Measurements from ENCODE around the gene RNF212.

RNF212 gene

GRCh38 chr4:1090465-1091440 lies 22.6 kb downstream of the RNF212 start:
- Mint-ChIP-seq H3K36me3 (ENCODE audit: low read depth) (no peaks in the 10 kb centered on the region), H3K27ac (no peak overlapping the region), H3K27me3 (peaks cover 5% of the 10 kb centered on the region), H3K9me3 (peaks cover 25% of the 10 kb centered on the region), H3K4me1 (ENCODE audit: low read depth) (no peaks in the 10 kb centered on the region), H3K4me3 (no peak overlapping the region)
- intact Hi-C loops (cut with micrococcal nuclease): no loop called here

GRCh38 chr4:1090036-1090435 lies 23.3 kb downstream of the RNF212 start:
- intact Hi-C loops (cut with micrococcal nuclease): no loop called here
- Mint-ChIP-seq H3K4me3 (no peak overlapping the region), H3K36me3 (ENCODE audit: low read depth) (no peaks in the 10 kb centered on the region), H3K9me3 (peaks cover 25% of the 10 kb centered on the region), H3K27ac (no peak overlapping the region), H3K4me1 (ENCODE audit: low read depth) (no peaks in the 10 kb centered on the region), H3K27me3 (peaks cover 7% of the 10 kb centered on the region)

- H3K4me1 Mint-ChIP-seq (ENCODE audit: low read depth): peaks cover 7% of the 10 kb centered on the region
- no peaks in the 10 kb centered on the region for H3K36me3 Mint-ChIP-seq (ENCODE audit: low read depth)
- H3K9me3 Mint-ChIP-seq: peaks cover 25% of the 10 kb centered on the region
- H3K27ac Mint-ChIP-seq: no peak overlapping the region
- intact Hi-C loops (cut with micrococcal nuclease): no loop called here
- peaks cover 7% of the 10 kb centered on the region for H3K27me3 Mint-ChIP-seq
- no peak overlapping the region for H3K4me3 Mint-ChIP-seq
Observed at GRCh38 chr4:1087371-1087770, 26.0 kb downstream of the RNF212 start.

- H3K36me3 Mint-ChIP-seq (ENCODE audit: low read depth): no peaks in the 10 kb centered on the region
- H3K4me3 Mint-ChIP-seq: no peak overlapping the region
- peaks cover 7% of the 10 kb centered on the region for H3K27me3 Mint-ChIP-seq
- peaks cover 20% of the 10 kb centered on the region for H3K4me1 Mint-ChIP-seq (ENCODE audit: low read depth)
- no peak overlapping the region for H3K27ac Mint-ChIP-seq
- H3K9me3 Mint-ChIP-seq: peaks cover 25% of the 10 kb centered on the region
- intact Hi-C loops (cut with micrococcal nuclease): no loop called here
Observed at GRCh38 chr4:1086011-1086410, 27.4 kb downstream of the RNF212 start.

- peaks cover 10% of the 10 kb centered on the region for H3K27me3 Mint-ChIP-seq
- H3K27ac Mint-ChIP-seq: no peak overlapping the region
- H3K36me3 Mint-ChIP-seq (ENCODE audit: low read depth): no peaks in the 10 kb centered on the region
- no peak overlapping the region for H3K4me3 Mint-ChIP-seq
- peaks cover 25% of the 10 kb centered on the region for H3K9me3 Mint-ChIP-seq
- H3K4me1 Mint-ChIP-seq (ENCODE audit: low read depth): peaks cover 25% of the 10 kb centered on the region
- intact Hi-C loops (cut with micrococcal nuclease): no loop called here
Observed at GRCh38 chr4:1085404-1085799, 28.0 kb downstream of the RNF212 start.

GRCh38 chr4:1084796-1085403 lies 28.5 kb downstream of the RNF212 start:
- Mint-ChIP-seq H3K9me3 (peaks cover 24% of the 10 kb centered on the region), H3K4me3 (no peak overlapping the region), H3K27me3 (peaks cover 8% of the 10 kb centered on the region), H3K27ac (no peak overlapping the region), H3K36me3 (ENCODE audit: low read depth) (no peaks in the 10 kb centered on the region), H3K4me1 (ENCODE audit: low read depth) (peaks cover 25% of the 10 kb centered on the region)
- intact Hi-C loops (cut with micrococcal nuclease): no loop called here

- H3K4me1 Mint-ChIP-seq (ENCODE audit: low read depth): peaks cover 25% of the 10 kb centered on the region
- H3K27ac Mint-ChIP-seq: no peak overlapping the region
- intact Hi-C loops (cut with micrococcal nuclease): no loop called here
- H3K27me3 Mint-ChIP-seq: peaks cover 9% of the 10 kb centered on the region
- peaks cover 19% of the 10 kb centered on the region for H3K9me3 Mint-ChIP-seq
- no peak overlapping the region for H3K4me3 Mint-ChIP-seq
- no peaks in the 10 kb centered on the region for H3K36me3 Mint-ChIP-seq (ENCODE audit: low read depth)
Observed at GRCh38 chr4:1084394-1084793, 29.0 kb downstream of the RNF212 start.

- Mint-ChIP-seq H3K27me3 (peaks cover 14% of the 10 kb centered on the region), H3K27ac (peak overlapping the region; percentile 39), H3K4me3 (no peak overlapping the region), H3K4me1 (ENCODE audit: low read depth) (peaks cover 25% of the 10 kb centered on the region), H3K9me3 (no peaks in the 10 kb centered on the region), H3K36me3 (ENCODE audit: low read depth) (no peaks in the 10 kb centered on the region)
- intact Hi-C loops (cut with micrococcal nuclease): no loop called here
Observed at GRCh38 chr4:1082215-1083182, 30.9 kb downstream of the RNF212 start.

- Mint-ChIP-seq H3K27me3 (peaks cover 14% of the 10 kb centered on the region), H3K9me3 (no peaks in the 10 kb centered on the region), H3K4me3 (no peak overlapping the region), H3K4me1 (ENCODE audit: low read depth) (peaks cover 25% of the 10 kb centered on the region), H3K36me3 (ENCODE audit: low read depth) (no peaks in the 10 kb centered on the region), H3K27ac (peak overlapping the region; percentile 39)
- intact Hi-C loops (cut with micrococcal nuclease): no loop called here
Observed at GRCh38 chr4:1081689-1082040, 31.7 kb downstream of the RNF212 start.

GRCh38 chr4:1080961-1081688 lies 32.2 kb downstream of the RNF212 start:
- no peak overlapping the region for H3K27ac Mint-ChIP-seq
- no peak overlapping the region for H3K4me3 Mint-ChIP-seq
- no peaks in the 10 kb centered on the region for H3K9me3 Mint-ChIP-seq
- H3K4me1 Mint-ChIP-seq (ENCODE audit: low read depth): peaks cover 25% of the 10 kb centered on the region
- intact Hi-C loops (cut with micrococcal nuclease): no loop called here
- peaks cover 14% of the 10 kb centered on the region for H3K27me3 Mint-ChIP-seq
- no peaks in the 10 kb centered on the region for H3K36me3 Mint-ChIP-seq (ENCODE audit: low read depth)

GRCh38 chr4:1080432-1080831 lies 32.9 kb downstream of the RNF212 start:
- Mint-ChIP-seq H3K4me1 (ENCODE audit: low read depth) (peaks cover 25% of the 10 kb centered on the region), H3K27ac (no peak overlapping the region), H3K36me3 (ENCODE audit: low read depth) (no peaks in the 10 kb centered on the region), H3K27me3 (peaks cover 11% of the 10 kb centered on the region), H3K9me3 (no peaks in the 10 kb centered on the region), H3K4me3 (no peak overlapping the region)
- intact Hi-C loops (cut with micrococcal nuclease): no loop called here

GRCh38 chr4:1079711-1080265 lies 33.6 kb downstream of the RNF212 start:
- H3K4me1 Mint-ChIP-seq (ENCODE audit: low read depth): peaks cover 25% of the 10 kb centered on the region
- H3K27ac Mint-ChIP-seq: no peak overlapping the region
- H3K9me3 Mint-ChIP-seq: no peaks in the 10 kb centered on the region
- H3K4me3 Mint-ChIP-seq: no peak overlapping the region
- intact Hi-C loops (cut with micrococcal nuclease): no loop called here
- H3K27me3 Mint-ChIP-seq: peaks cover 12% of the 10 kb centered on the region
- H3K36me3 Mint-ChIP-seq (ENCODE audit: low read depth): no peaks in the 10 kb centered on the region

GRCh38 chr4:1078490-1078889 lies 34.9 kb downstream of the RNF212 start:
- Mint-ChIP-seq H3K4me1 (ENCODE audit: low read depth) (peaks cover 25% of the 10 kb centered on the region), H3K9me3 (no peaks in the 10 kb centered on the region), H3K27ac (no peak overlapping the region), H3K4me3 (no peak overlapping the region), H3K27me3 (peaks cover 19% of the 10 kb centered on the region), H3K36me3 (ENCODE audit: low read depth) (no peaks in the 10 kb centered on the region)
- intact Hi-C loops (cut with micrococcal nuclease): no loop called here

All from dendritic cell treated with granulocyte-macrophage colony-stimulating factor and Interleukin-4, amounts not matched to agents 40 ng/mL and 50 ng/mL, for 4 days (primary cell).